HEK293 (cell line): ENCODE measurements around the gene SUSD3.

ENCODE experiments used
- CTCF ChIA-PET: fragments of 350-600 bp; formaldehyde crosslinking; extraction: SDS; loops from one replicate; lab custom pipeline; 2021; ENCODE audit warnings: antibody characterized with exemption; lab: Yijun Ruan, JAX
- POLR2A ChIA-PET: fragments of 300-600 bp; formaldehyde crosslinking; extraction: SDS; loops from one replicate; lab custom pipeline; 2020; ENCODE audit warnings: antibody characterized with exemption, inconsistent platforms; lab: Yijun Ruan, JAX
- H3K27ac ChIP-seq: fragments of 200-500 bp; sonication (Bioruptor generic); 2 replicates; pipeline ENCODE4 v1.5.1; 2014; ENCODE audit warnings: low read depth, low read length, control low read depth, inconsistent platforms; ENCODE audit errors: extremely low read depth
- H3K36me3 ChIP-seq, 2 experiments: fragments of 200-500 bp in 1 of 2; sonication (Bioruptor generic) in 1 of 2; 1 replicate in 1 of 2; 2 replicates in 1 of 2; pipeline ENCODE4 v1.5.1; 2014 to 2017; ENCODE audit warnings: inconsistent platforms in 2 of 2, low read length in 2 of 2; ENCODE audit not compliant: control insufficient read depth in 2 of 2, insufficient read depth in 1 of 2
- H3K4me1 ChIP-seq: fragments of 200-500 bp; sonication (Bioruptor generic); 2 replicates; pipeline ENCODE4 v1.5.1; 2014; ENCODE audit warnings: mild to moderate bottlenecking, low read length, inconsistent platforms; ENCODE audit not compliant: control insufficient read depth, insufficient read depth
- H3K4me3 ChIP-seq: 2 replicates; pipeline ENCODE4 v1.5.1; 2011; ENCODE audit warnings: low read depth, mild to moderate bottlenecking, control low read depth, low read length, moderate library complexity
- H3K9me3 ChIP-seq: fragments of 200-500 bp; sonication (Bioruptor generic); 2 replicates; pipeline ENCODE4 v1.5.1; 2014; ENCODE audit warnings: low read depth, low read length, inconsistent platforms; ENCODE audit not compliant: control insufficient read depth, insufficient read depth
- KLF9 ChIP-seq: fragments of 450-650 bp; formaldehyde crosslinking; IDR thresholded peaks from 2 replicates; pipeline ENCODE4 v1.5.1; 2016; ENCODE audit warnings: missing biosample characterization, missing genetic modification characterization, low read depth
- PRDM4 ChIP-seq: fragments of 450-650 bp; formaldehyde crosslinking; IDR thresholded peaks from 2 replicates; pipeline ENCODE4 v1.5.1; 2017; ENCODE audit warnings: missing biosample characterization, missing genetic modification characterization
- REST ChIP-seq: fragments of 450-650 bp; formaldehyde crosslinking; IDR thresholded peaks from 2 replicates; pipeline ENCODE4 v1.5.1; 2016; ENCODE audit warnings: missing biosample characterization, missing genetic modification characterization
- ZBTB10 ChIP-seq: fragments of 450-650 bp; formaldehyde crosslinking; IDR thresholded peaks from 2 replicates; pipeline ENCODE4 v1.5.1; 2016; ENCODE audit warnings: missing biosample characterization, missing genetic modification characterization
- ZBTB26 ChIP-seq: fragments of 450-650 bp; formaldehyde crosslinking; optimal IDR thresholded peaks from 2 replicates; pipeline ENCODE3; 2016; ENCODE audit warnings: missing biosample characterization, mild to moderate bottlenecking, missing genetic modification characterization
- ZEB2 ChIP-seq: fragments of 450-650 bp; formaldehyde crosslinking; IDR thresholded peaks from 2 replicates; pipeline ENCODE4 v1.5.1; 2016; ENCODE audit warnings: missing biosample characterization, missing genetic modification characterization
- ZFP41 ChIP-seq: fragments of 450-650 bp; formaldehyde crosslinking; IDR thresholded peaks from 2 replicates; pipeline ENCODE4 v1.5.1; 2016; ENCODE audit warnings: missing biosample characterization, missing genetic modification characterization, borderline replicate concordance
- ZNF2 ChIP-seq: fragments of 450-650 bp; formaldehyde crosslinking; IDR thresholded peaks from 2 replicates; pipeline ENCODE4 v1.5.1; 2016; ENCODE audit warnings: missing biosample characterization, missing genetic modification characterization
- ZNF223 ChIP-seq: fragments of 450-650 bp; formaldehyde crosslinking; IDR thresholded peaks from 2 replicates; pipeline ENCODE4 v1.5.1; 2016; ENCODE audit warnings: missing biosample characterization, missing genetic modification characterization
- ZNF280C ChIP-seq: fragments of 450-650 bp; formaldehyde crosslinking; IDR thresholded peaks from 2 replicates; pipeline ENCODE4 v1.5.1; 2016; ENCODE audit warnings: missing biosample characterization, missing genetic modification characterization
- ZNF311 ChIP-seq: fragments of 450-650 bp; formaldehyde crosslinking; IDR thresholded peaks from 2 replicates; pipeline ENCODE4 v1.5.1; 2017; ENCODE audit warnings: missing biosample characterization, missing genetic modification characterization, borderline replicate concordance
- ZNF366 ChIP-seq: fragments of 450-650 bp; formaldehyde crosslinking; conservative IDR thresholded peaks from 2 replicates; pipeline ENCODE4 v1.5.1; 2016; ENCODE audit warnings: missing biosample characterization, missing genetic modification characterization
- ZNF561 ChIP-seq: fragments of 450-650 bp; IDR thresholded peaks from 2 replicates; pipeline ENCODE4 v1.5.1; 2018; ENCODE audit warnings: missing biosample characterization, missing genetic modification characterization, borderline replicate concordance
- ZNF677 ChIP-seq: fragments of 450-650 bp; IDR thresholded peaks from 2 replicates; pipeline ENCODE4 v1.5.0; 2018; ENCODE audit warnings: missing biosample characterization, mild to moderate bottlenecking, missing genetic modification characterization, moderate library complexity

The SUSD3 gene

GRCh38 chr9:93054758-93055704 lies 3.5 kb upstream of the SUSD3 start:
- CTCF ChIA-PET, result interaction anchor here (0.6 to 1.1 kb wide), 3 partner anchors 10 to 1746 kb away, joined by 3 read pairs; no protein-coding TSS in a partner anchor
- no peaks in the 10 kb centered on the region for H3K9me3 ChIP-seq

More at GRCh38 chr9:93054758-93055704, 3.5 kb upstream of the SUSD3 start:
- TF ChIP-seq ZNF311 (no peak), ZNF2 (tag by site-specific recombination) (no peak), PRDM4 (tag by site-specific recombination) (no peak), REST (tag by site-specific recombination) (no peak), ZNF677 (tag by site-specific recombination) (no peak), ZBTB10 (tag by site-specific recombination) (no peak), ZNF366 (tag by site-specific recombination) (no peak), ZNF280C (tag by site-specific recombination) (no peak), ZFP41 (tag by site-specific recombination) (no peak), KLF9 (no peak), ZNF223 (tag by site-specific recombination) (no peak), ZEB2 (tag by site-specific recombination) (no peak), ZNF561 (tag by site-specific recombination) (no peak), ZBTB26 (tag by site-specific recombination) (no peak)
- Histone ChIP-seq H3K27ac (no peak overlapping the region), H3K4me1 (no peaks in the 10 kb centered on the region), H3K4me3 (no peak overlapping the region), H3K36me3 (no peaks in the 10 kb centered on the region)
- POLR2A ChIA-PET, result no interaction called here
